Measurements from ENCODE around the gene CHPF.

The CHPF gene

GRCh38 chr2:219566640-219567039, 23.0 kb upstream of the CHPF start:
- TF ChIP-seq TAF1 (IDR thresholded peaks at IDR 0.05; ENCODE audit: borderline replicate concordance, insufficient read depth, low read length) (no peak), FOXP2 (optimal IDR thresholded peaks at IDR 0.05; ENCODE audit: borderline replicate concordance, extremely low read depth, extremely low read length, insufficient read depth) (no peak), POLR2AphosphoS5 (IDR thresholded peaks at IDR 0.05; ENCODE audit: low read depth, low read length) (no peak), SIN3A (IDR thresholded peaks at IDR 0.05; ENCODE audit: borderline replicate concordance, insufficient read depth, low read length) (no peak), REST (IDR thresholded peaks at IDR 0.05; ENCODE audit: insufficient read depth in 1 of 2, low read depth in 2 of 2, low read length in 2 of 2) (no peak)

- no peak for TF ChIP-seq REST (IDR thresholded peaks at IDR 0.05; ENCODE audit: insufficient read depth in 1 of 2, low read depth in 2 of 2, low read length in 2 of 2)
- TF ChIP-seq FOXP2 (optimal IDR thresholded peaks at IDR 0.05; ENCODE audit: borderline replicate concordance, extremely low read depth, extremely low read length, insufficient read depth): no peak
- TF ChIP-seq SIN3A (IDR thresholded peaks at IDR 0.05; ENCODE audit: borderline replicate concordance, insufficient read depth, low read length): no peak
- TF ChIP-seq TAF1 (IDR thresholded peaks at IDR 0.05; ENCODE audit: borderline replicate concordance, insufficient read depth, low read length): no peak
- TF ChIP-seq POLR2AphosphoS5 (IDR thresholded peaks at IDR 0.05; ENCODE audit: low read depth, low read length): no peak
Observed at GRCh38 chr2:219565130-219566080, 21.8 kb upstream of the CHPF start.

- TF ChIP-seq POLR2AphosphoS5 (IDR thresholded peaks at IDR 0.05; ENCODE audit: low read depth, low read length): no peak
- no peak for TF ChIP-seq TAF1 (IDR thresholded peaks at IDR 0.05; ENCODE audit: borderline replicate concordance, insufficient read depth, low read length)
- no peak for TF ChIP-seq SIN3A (IDR thresholded peaks at IDR 0.05; ENCODE audit: borderline replicate concordance, insufficient read depth, low read length)
- no peak for TF ChIP-seq REST (IDR thresholded peaks at IDR 0.05; ENCODE audit: insufficient read depth in 1 of 2, low read depth in 2 of 2, low read length in 2 of 2)
- no peak for TF ChIP-seq FOXP2 (optimal IDR thresholded peaks at IDR 0.05; ENCODE audit: borderline replicate concordance, extremely low read depth, extremely low read length, insufficient read depth)
Observed at GRCh38 chr2:219563271-219563928, 19.8 kb upstream of the CHPF start.

- TF ChIP-seq POLR2AphosphoS5 (IDR thresholded peaks at IDR 0.05; ENCODE audit: low read depth, low read length): no peak
- TF ChIP-seq TAF1 (IDR thresholded peaks at IDR 0.05; ENCODE audit: borderline replicate concordance, insufficient read depth, low read length): no peak
- TF ChIP-seq SIN3A (IDR thresholded peaks at IDR 0.05; ENCODE audit: borderline replicate concordance, insufficient read depth, low read length): no peak
- TF ChIP-seq FOXP2 (optimal IDR thresholded peaks at IDR 0.05; ENCODE audit: borderline replicate concordance, extremely low read depth, extremely low read length, insufficient read depth): no peak
- TF ChIP-seq REST (IDR thresholded peaks at IDR 0.05; ENCODE audit: insufficient read depth in 1 of 2, low read depth in 2 of 2, low read length in 2 of 2): no peak
Observed at GRCh38 chr2:219562049-219563020, 18.7 kb upstream of the CHPF start.

Data from PFSK-1 (cell line).